GM12864 (cell line): Measurements from ENCODE around the gene WDR18.

ENCODE experiments used
- DNase-seq: peaks from one replicate; pipeline ENCODE4 v3.0.0-alpha.2; 2011; ENCODE audit warnings: low read depth
- H3K4me3 ChIP-seq: 2 replicates; pipeline ENCODE4 v1.5.1; 2011; ENCODE audit warnings: mild to moderate bottlenecking, low read depth, low read length, control low read depth
- CTCF ChIP-seq: IDR thresholded peaks from 2 replicates; pipeline ENCODE4 v1.5.1; 2011; ENCODE audit warnings: low read depth, mild to moderate bottlenecking, moderate library complexity, low read length, control low read depth, inconsistent platforms; ENCODE audit errors: missing control alignments

Gene WDR18

GRCh38 chr19:944663-945241, 39.4 kb upstream of the WDR18 start:
- no peak for TF ChIP-seq CTCF
- no peak overlapping the region for H3K4me3 ChIP-seq
- no peak for DNase-seq

GRCh38 chr19:945401-946252, 38.5 kb upstream of the WDR18 start:
- DNase-seq: no peak
- TF ChIP-seq CTCF: no peak
- H3K4me3 ChIP-seq: no peak overlapping the region

- H3K4me3 ChIP-seq: peak overlapping the region; percentile 39
- TF ChIP-seq CTCF: peak; percentile 29
- DNase-seq: no peak
These were observed 36.9 kb upstream of the WDR18 start for GRCh38 chr19:947090-947706.

- peak overlapping the region; percentile 39 for H3K4me3 ChIP-seq
- no peak for TF ChIP-seq CTCF
- peak; percentile 94 for DNase-seq
These were observed 36.2 kb upstream of the WDR18 start for GRCh38 chr19:947707-948539.

GRCh38 chr19:948842-949496, 35.2 kb upstream of the WDR18 start:
- H3K4me3 ChIP-seq: no peak overlapping the region
- no peak for DNase-seq
- no peak for TF ChIP-seq CTCF

- DNase-seq: no peak
- no peak for TF ChIP-seq CTCF
- H3K4me3 ChIP-seq: no peak overlapping the region; the same call in 1 of the 2 replicates
These were observed 33.6 kb upstream of the WDR18 start for GRCh38 chr19:950352-951066.
